Peyer's patch (tissue), 4 donors: Measurements from ENCODE around the gene EXOC4. TPM values are rescaled to one million over a fixed set of nuclear protein-coding genes. Genes with fewer than 3 reads are reported as not detected.

Experiments
- DNase-seq, 3 donors: peaks; one replicate each; pipeline ENCODE4 v3.0.0-alpha.2; 2017 to 2019
- H3K27ac ChIP-seq, 4 donors: fragments of 200-600 bp; sonication (generic); one replicate each; pipeline ENCODE4 v1.5.1; 2016 to 2019
- H3K27me3 ChIP-seq, 2 donors: fragments of 200-600 bp; sonication (generic); one replicate each; pipeline ENCODE4 v1.5.1; 2019
- H3K36me3 ChIP-seq, 3 donors: fragments of 200-600 bp; sonication (generic); one replicate each; pipeline ENCODE4 v1.5.1; 2016 to 2019
- H3K4me1 ChIP-seq, 4 donors: fragments of 200-600 bp; sonication (generic); one replicate each; pipeline ENCODE4 v1.5.1; 2016 to 2019
- H3K4me3 ChIP-seq, 4 donors: fragments of 200-600 bp; sonication (generic); 1 replicate in 3 of 4; 2 replicates in 1 of 4; pipeline ENCODE4 v1.5.1; 2016 to 2019; ENCODE audit warnings: mild to moderate bottlenecking in 1 of 4
- H3K9me3 ChIP-seq, 4 donors: fragments of 200-600 bp; sonication (generic); one replicate each; pipeline ENCODE4 v1.5.1; 2016 to 2019; ENCODE audit warnings: mild to moderate bottlenecking in 1 of 4
- POLR2A ChIP-seq, 2 donors: fragments of 450-650 bp; IDR thresholded peaks; one replicate each; pipeline ENCODE4 v1.5.1; 2017; ENCODE audit warnings: antibody characterized with exemption in 2 of 2, mild to moderate bottlenecking in 2 of 2, moderate library complexity in 2 of 2
- total RNA-seq, 4 donors: library from RNA; depleted of rRNA; stranded (reverse); fragments of >200 nt; gene quantifications; one replicate each; pipeline ENCODE4 v1.1.0, GENCODE V29; 2016
- TF ChIP-seq, protein P1 (sequence below), 6 experiments: fragments of 450-650 bp in 4 of 6; fragments of 200-600 bp in 2 of 6; sonication (generic) in 1 of 6; IDR thresholded peaks; one replicate each; pipeline ENCODE4 v1.5.1; 2017 to 2019; ENCODE audit warnings: antibody characterized with exemption in 6 of 6, mild to moderate bottlenecking in 3 of 6, moderate library complexity in 1 of 6

The EXOC4 gene
- total RNA-seq, 4 donors from 2014 or later, result 128 to 502 (median 141) TPM

DNA sequence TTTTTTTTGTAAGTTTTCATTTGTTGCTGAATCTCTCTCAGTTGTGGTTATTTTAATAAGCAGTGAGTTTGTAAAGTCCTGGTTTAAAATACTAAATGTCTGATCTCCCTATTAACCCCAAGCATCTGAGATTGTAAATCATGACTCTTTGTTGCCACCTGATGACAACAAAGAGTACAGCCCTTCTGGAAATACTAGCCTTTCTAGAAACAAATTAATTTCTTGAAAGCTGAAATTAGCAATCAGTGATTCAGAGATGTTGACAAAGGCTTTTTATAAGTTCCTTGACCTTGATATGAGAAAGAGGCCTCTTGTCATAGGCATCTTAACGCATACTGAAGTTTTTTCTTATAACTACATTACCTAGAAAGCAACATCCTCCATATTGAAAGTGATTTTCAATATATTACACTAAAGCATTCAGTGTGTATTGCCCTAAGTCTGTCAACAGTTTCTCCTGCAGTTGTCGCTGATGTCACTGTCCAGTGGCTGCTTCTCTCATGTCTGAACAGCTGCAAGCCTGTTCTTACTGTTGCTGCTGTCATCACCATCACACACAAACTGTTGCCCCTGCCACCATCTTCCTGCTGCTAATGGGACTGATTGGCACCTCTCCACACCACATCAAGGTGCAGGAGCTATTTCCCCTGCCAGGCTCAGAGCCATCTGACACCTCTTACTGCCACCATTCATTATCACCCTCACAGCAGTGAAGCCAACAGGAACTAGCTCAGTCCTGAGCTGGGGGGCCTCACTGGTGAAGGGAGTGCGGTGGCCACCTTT lies 779.1 kb downstream of the EXOC4 start:
- H3K9me3 ChIP-seq, result peaks cover 0 to 7% (median 0%) of the 10 kb centered on the region in 4 donors
- no peak overlapping the region for H3K4me3 ChIP-seq
- no peaks in the 10 kb centered on the region for H3K4me1 ChIP-seq
- no peak for TF ChIP-seq POLR2A (IDR thresholded peaks at IDR 0.05)
- TF ChIP-seq, protein P1, sequence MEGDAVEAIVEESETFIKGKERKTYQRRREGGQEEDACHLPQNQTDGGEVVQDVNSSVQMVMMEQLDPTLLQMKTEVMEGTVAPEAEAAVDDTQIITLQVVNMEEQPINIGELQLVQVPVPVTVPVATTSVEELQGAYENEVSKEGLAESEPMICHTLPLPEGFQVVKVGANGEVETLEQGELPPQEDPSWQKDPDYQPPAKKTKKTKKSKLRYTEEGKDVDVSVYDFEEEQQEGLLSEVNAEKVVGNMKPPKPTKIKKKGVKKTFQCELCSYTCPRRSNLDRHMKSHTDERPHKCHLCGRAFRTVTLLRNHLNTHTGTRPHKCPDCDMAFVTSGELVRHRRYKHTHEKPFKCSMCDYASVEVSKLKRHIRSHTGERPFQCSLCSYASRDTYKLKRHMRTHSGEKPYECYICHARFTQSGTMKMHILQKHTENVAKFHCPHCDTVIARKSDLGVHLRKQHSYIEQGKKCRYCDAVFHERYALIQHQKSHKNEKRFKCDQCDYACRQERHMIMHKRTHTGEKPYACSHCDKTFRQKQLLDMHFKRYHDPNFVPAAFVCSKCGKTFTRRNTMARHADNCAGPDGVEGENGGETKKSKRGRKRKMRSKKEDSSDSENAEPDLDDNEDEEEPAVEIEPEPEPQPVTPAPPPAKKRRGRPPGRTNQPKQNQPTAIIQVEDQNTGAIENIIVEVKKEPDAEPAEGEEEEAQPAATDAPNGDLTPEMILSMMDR (IDR thresholded peaks at IDR 0.05), result no peak
- no peaks in the 10 kb centered on the region for H3K27me3 ChIP-seq
- H3K27ac ChIP-seq, result no peak overlapping the region
- no peak for DNase-seq
- H3K36me3 ChIP-seq, result no peaks in the 10 kb centered on the region

DNA sequence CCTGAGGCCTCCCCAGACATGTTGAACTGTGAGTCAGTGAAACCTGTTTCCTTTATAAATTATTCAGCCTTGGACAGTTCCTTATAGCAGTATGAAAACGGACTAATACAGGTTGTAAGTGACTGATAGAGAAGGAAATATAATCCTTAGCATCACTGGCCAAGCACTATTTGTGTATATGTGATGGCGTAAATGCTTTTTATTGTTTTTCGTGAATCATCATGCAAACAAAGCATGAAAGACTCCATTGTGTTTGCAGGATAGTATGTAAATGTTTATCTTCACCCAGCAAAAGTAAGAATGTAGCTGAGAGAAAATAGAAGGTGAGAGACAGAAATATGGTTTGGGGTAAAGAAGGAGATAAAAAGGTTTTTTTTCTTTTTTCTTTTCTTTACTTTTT lies 781.8 kb downstream of the EXOC4 start:
- H3K4me3 ChIP-seq, result no peak overlapping the region
- H3K27ac ChIP-seq, result no peak overlapping the region
- no peak for DNase-seq
- H3K9me3 ChIP-seq, result peaks cover 0 to 5% (median 0%) of the 10 kb centered on the region in 4 donors
- no peak for TF ChIP-seq POLR2A (IDR thresholded peaks at IDR 0.05)
- TF ChIP-seq, protein P1 (IDR thresholded peaks at IDR 0.05), result no peak
- H3K4me1 ChIP-seq, result no peaks in the 10 kb centered on the region
- H3K27me3 ChIP-seq, result no peaks in the 10 kb centered on the region
- H3K36me3 ChIP-seq, result no peaks in the 10 kb centered on the region

DNA sequence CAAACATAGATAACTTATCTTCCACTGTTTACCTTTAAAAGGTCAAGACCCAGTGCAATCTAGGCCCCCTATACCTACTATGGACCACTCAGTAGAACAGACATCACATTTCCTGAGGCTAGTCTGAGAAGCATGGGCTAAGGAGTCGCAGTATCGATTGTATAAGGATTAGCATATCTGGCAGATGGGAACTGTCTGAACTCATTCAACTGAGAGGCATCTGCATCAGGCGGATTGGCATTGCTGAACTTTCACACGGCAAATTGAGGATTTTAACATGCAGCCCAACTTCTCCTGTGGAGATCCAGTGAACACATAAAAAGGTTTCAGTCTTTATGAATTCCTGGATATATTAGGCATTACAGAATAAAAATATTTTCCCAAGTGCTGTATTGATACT lies 785.1 kb downstream of the EXOC4 start:
- Histone ChIP-seq H3K4me3 (no peak overlapping the region), H3K4me1 (no peaks in the 10 kb centered on the region), H3K27me3 (no peaks in the 10 kb centered on the region), H3K27ac (no peak overlapping the region), H3K9me3 (no peaks in the 10 kb centered on the region), H3K36me3 (no peaks in the 10 kb centered on the region)
- no peak for DNase-seq
- TF ChIP-seq POLR2A (IDR thresholded peaks at IDR 0.05), result no peak
- TF ChIP-seq, protein P1 (IDR thresholded peaks at IDR 0.05), result no peak

DNA sequence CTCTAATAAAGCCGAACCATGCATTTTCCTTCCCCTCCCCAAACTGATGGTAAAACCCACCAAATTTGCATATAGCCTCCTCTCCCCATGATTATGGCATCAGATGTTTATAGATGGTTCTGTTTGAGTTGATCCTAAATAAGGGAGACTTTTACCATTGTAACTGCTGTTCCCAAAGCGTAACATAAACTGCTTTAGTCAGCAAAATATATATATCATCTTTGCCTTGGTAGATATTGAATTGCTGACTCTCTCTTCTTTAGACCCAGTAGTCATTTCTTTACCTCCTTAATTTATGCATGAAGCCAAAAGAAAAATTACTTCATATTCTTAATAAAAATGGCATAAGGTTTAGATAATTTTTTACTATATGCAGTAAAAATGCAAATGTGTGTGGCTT lies 788.1 kb downstream of the EXOC4 start:
- no peaks in the 10 kb centered on the region for H3K4me1 ChIP-seq
- H3K27me3 ChIP-seq, result no peaks in the 10 kb centered on the region
- no peak for DNase-seq
- no peaks in the 10 kb centered on the region for H3K9me3 ChIP-seq
- no peak overlapping the region for H3K4me3 ChIP-seq
- H3K36me3 ChIP-seq, result no peaks in the 10 kb centered on the region
- no peak overlapping the region for H3K27ac ChIP-seq
- TF ChIP-seq POLR2A (IDR thresholded peaks at IDR 0.05), result no peak
- TF ChIP-seq, protein P1 (IDR thresholded peaks at IDR 0.05), result no peak

DNA sequence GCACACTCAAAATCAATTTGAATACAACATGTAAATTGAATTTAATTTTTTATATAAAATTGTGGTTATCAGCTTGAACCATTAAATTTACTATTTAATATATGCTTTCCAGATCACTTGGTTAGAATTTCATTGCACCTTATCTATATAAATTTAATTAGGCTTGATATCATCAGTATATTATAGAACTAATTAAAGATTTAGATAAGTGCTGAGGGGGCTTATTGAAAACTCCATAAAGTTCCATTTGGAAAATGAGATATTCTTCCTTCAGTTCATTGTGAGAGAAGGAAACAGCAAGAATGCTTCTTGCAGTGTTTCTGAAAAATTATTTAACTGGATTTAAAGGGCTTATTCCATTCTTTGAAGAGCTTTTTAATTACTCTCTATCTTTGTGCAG lies 788.6 kb downstream of the EXOC4 start:
- no peaks in the 10 kb centered on the region for H3K36me3 ChIP-seq
- no peak overlapping the region for H3K4me3 ChIP-seq
- no peak for DNase-seq
- H3K9me3 ChIP-seq, result no peaks in the 10 kb centered on the region
- no peak overlapping the region for H3K27ac ChIP-seq
- TF ChIP-seq POLR2A (IDR thresholded peaks at IDR 0.05), result no peak
- TF ChIP-seq, protein P1 (IDR thresholded peaks at IDR 0.05), result no peak
- no peaks in the 10 kb centered on the region for H3K27me3 ChIP-seq
- H3K4me1 ChIP-seq, result no peaks in the 10 kb centered on the region
